ENCODE results near the gene UNC5A. TPM values are rescaled to one million over a fixed set of nuclear protein-coding genes. Genes with fewer than 3 reads are reported as not detected.

UNC5A gene
- polyA plus RNA-seq, 1 of the 3 experiments (the other 2 are of a cell fraction) = 0.46 TPM

- no peaks in the 10 kb centered on the region for H3K79me2 ChIP-seq (ENCODE audit: insufficient read depth)
- H3K4me1 ChIP-seq (ENCODE audit: control insufficient read depth in 1 of 2, insufficient read depth in 2 of 2, low read depth in 1 of 2, low read length in 1 of 2) = peaks cover 0 to 30% of the 10 kb centered on the region in 2 experiments; a peak in 1 of 4 replicates
- TF ChIP-seq CHD2 (IDR thresholded peaks at IDR 0.05; ENCODE audit: low read length, partially characterized antibody) = no peak
- TF ChIP-seq ELF1 (IDR thresholded peaks at IDR 0.05) = no peak
- TF ChIP-seq POLR2AphosphoS5 (IDR thresholded peaks at IDR 0.05; ENCODE audit: low read depth, low read length) = no peak
- TF ChIP-seq SMC3 (IDR thresholded peaks at IDR 0.05; ENCODE audit: low read depth, low read length) = no peak
- no peak for TF ChIP-seq RCOR1 (IDR thresholded peaks at IDR 0.05; ENCODE audit: low read length)
- TF ChIP-seq PBX3 (IDR thresholded peaks at IDR 0.05) = no peak
- no peak for TF ChIP-seq JUND (IDR thresholded peaks at IDR 0.05)
- no peak for TF ChIP-seq FOXJ3 (CRISPR knock-in tag; IDR thresholded peaks at IDR 0.05)
- TF ChIP-seq RAD21 (IDR thresholded peaks at IDR 0.05; ENCODE audit: low read length) = no peak
- TF ChIP-seq USF2 (IDR thresholded peaks at IDR 0.05; ENCODE audit: borderline replicate concordance, low read depth, low read length) = no peak
- no peaks in the 10 kb centered on the region for H3K27me3 ChIP-seq (ENCODE audit: insufficient read depth)
- ChIA-PET POLR2A (no interaction called here), CTCF (interaction anchor here (1.2 to 2.0 kb wide), 2 partner anchors 9 to 66 kb away, joined by 3 to 8 read pairs; no protein-coding TSS in a partner anchor)
- no peaks in the 10 kb centered on the region for H3K36me3 ChIP-seq (replicated peaks in 1 of 2; ENCODE audit: control insufficient read depth in 1 of 2, insufficient read depth in 2 of 2, low read length in 1 of 2)
- no peaks in the 10 kb centered on the region for H3K9me3 ChIP-seq
- H3K4me2 ChIP-seq = no peak overlapping the region
- no peak overlapping the region for H3K9ac ChIP-seq
- no peaks in the 10 kb centered on the region for H3K9me2 ChIP-seq
- H3K27ac ChIP-seq (ENCODE audit: low read depth in 2 of 2, low read length in 1 of 2) = no peak overlapping the region
- H3F3A ChIP-seq (replicated peaks; ENCODE audit: insufficient read depth) = no peaks in the 10 kb centered on the region
- DNase-seq = no peak
- no peaks in the 10 kb centered on the region for H4K20me1 ChIP-seq (ENCODE audit: insufficient read depth)
- H2AFZ ChIP-seq (ENCODE audit: low read depth) = no peak overlapping the region
- 78% methylated on average over 11 of the region's 23 CpGs for whole genome bisulfite sequencing (ENCODE audit: low lambda C conversion rate)
- H3K4me3 ChIP-seq (ENCODE audit: low read depth in 2 of 2, low read length in 1 of 2) = no peak overlapping the region
Observed at GRCh38 chr5:176878906-176879662, 68.7 kb downstream of the UNC5A start.

DNA sequence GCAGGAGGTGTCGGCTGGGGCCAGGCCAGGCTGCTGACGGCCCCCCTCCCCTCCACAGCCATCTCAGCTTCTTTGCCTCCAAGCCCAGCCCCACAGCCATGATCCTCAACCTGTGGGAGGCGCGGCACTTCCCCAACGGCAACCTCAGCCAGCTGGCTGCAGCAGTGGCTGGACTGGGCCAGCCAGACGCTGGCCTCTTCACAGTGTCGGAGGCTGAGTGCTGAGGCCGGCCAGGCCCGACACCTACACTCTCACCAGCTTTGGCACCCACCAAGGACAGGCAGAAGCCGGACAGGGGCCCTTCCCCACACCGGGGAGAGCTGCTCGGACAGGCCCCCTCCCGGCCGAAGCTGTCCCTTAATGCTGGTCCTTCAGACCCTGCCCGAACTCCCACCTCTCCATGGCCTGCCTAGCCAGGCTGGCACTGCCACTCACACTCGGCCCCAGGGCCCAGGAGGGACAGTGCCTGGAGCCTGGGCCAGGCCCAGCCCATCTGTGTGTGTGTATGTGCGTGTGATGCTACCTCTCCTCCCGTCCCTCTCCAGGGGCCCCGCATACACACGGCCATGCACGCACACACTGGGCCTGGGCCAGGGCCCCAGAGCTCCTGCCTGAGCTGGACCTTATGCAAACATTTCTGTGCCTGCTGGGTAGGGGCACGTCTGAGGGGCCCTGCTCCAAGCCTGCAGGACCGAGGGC is 69.5 kb downstream of the UNC5A start:
- no peak overlapping the region for H2AFZ ChIP-seq (ENCODE audit: low read depth)
- CTCF ChIA-PET = interaction anchor here (2.0 to 3.7 kb wide), 2 partner anchors 10 kb away, joined by 8 to 13 read pairs; no protein-coding TSS in a partner anchor
- POLR2A ChIA-PET = no interaction called here

More for the DNA sequence above, 69.5 kb downstream of the UNC5A start:
- no peaks in the 10 kb centered on the region for H3K9me2 ChIP-seq
- H3K27me3 ChIP-seq (ENCODE audit: insufficient read depth) = no peaks in the 10 kb centered on the region
- DNase-seq = no peak
- TF ChIP-seq POLR2AphosphoS5 (IDR thresholded peaks at IDR 0.05; ENCODE audit: low read depth, low read length) (no peak), YY1 (IDR thresholded peaks at IDR 0.05; ENCODE audit: low read depth) (no peak), SIN3A (IDR thresholded peaks at IDR 0.05; ENCODE audit: borderline replicate concordance, low read depth, low read length) (no peak), FOXM1 (IDR thresholded peaks at IDR 0.05; ENCODE audit: low read depth) (no peak), EP300 (IDR thresholded peaks at IDR 0.05; ENCODE audit: borderline replicate concordance in 1 of 2, low read depth in 1 of 2, low read length in 1 of 2) (no peak), RCOR1 (IDR thresholded peaks at IDR 0.05; ENCODE audit: low read length) (no peak), PBX3 (IDR thresholded peaks at IDR 0.05) (no peak), ELF1 (IDR thresholded peaks at IDR 0.05) (no peak), TAF1 (IDR thresholded peaks at IDR 0.05; ENCODE audit: borderline replicate concordance, low read depth, low read length) (no peak), FOXJ3 (CRISPR knock-in tag; IDR thresholded peaks at IDR 0.05) (no peak), NFIC (IDR thresholded peaks at IDR 0.05; ENCODE audit: borderline replicate concordance) (no peak)
- TF ChIP-seq, protein P1, sequence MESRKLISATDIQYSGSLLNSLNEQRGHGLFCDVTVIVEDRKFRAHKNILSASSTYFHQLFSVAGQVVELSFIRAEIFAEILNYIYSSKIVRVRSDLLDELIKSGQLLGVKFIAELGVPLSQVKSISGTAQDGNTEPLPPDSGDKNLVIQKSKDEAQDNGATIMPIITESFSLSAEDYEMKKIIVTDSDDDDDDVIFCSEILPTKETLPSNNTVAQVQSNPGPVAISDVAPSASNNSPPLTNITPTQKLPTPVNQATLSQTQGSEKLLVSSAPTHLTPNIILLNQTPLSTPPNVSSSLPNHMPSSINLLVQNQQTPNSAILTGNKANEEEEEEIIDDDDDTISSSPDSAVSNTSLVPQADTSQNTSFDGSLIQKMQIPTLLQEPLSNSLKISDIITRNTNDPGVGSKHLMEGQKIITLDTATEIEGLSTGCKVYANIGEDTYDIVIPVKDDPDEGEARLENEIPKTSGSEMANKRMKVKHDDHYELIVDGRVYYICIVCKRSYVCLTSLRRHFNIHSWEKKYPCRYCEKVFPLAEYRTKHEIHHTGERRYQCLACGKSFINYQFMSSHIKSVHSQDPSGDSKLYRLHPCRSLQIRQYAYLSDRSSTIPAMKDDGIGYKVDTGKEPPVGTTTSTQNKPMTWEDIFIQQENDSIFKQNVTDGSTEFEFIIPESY (IDR thresholded peaks at IDR 0.05; ENCODE audit: borderline replicate concordance, low read depth) = no peak
- TF ChIP-seq, protein P2, sequence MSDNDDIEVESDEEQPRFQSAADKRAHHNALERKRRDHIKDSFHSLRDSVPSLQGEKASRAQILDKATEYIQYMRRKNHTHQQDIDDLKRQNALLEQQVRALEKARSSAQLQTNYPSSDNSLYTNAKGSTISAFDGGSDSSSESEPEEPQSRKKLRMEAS (IDR thresholded peaks at IDR 0.05; ENCODE audit: low read depth) = no peak
- no peaks in the 10 kb centered on the region for H4K20me1 ChIP-seq (ENCODE audit: insufficient read depth)
- no peak overlapping the region for H3K9ac ChIP-seq
- H3F3A ChIP-seq (replicated peaks; ENCODE audit: insufficient read depth) = no peaks in the 10 kb centered on the region
- H3K79me2 ChIP-seq (ENCODE audit: insufficient read depth) = no peaks in the 10 kb centered on the region
- peaks cover 0 to 37% of the 10 kb centered on the region in 2 experiments; a peak in 2 of 4 replicates for H3K4me1 ChIP-seq (ENCODE audit: control insufficient read depth in 1 of 2, insufficient read depth in 2 of 2, low read depth in 1 of 2, low read length in 1 of 2)
- no peaks in the 10 kb centered on the region for H3K9me3 ChIP-seq
- no peaks in the 10 kb centered on the region for H3K36me3 ChIP-seq (replicated peaks in 1 of 2; ENCODE audit: control insufficient read depth in 1 of 2, insufficient read depth in 2 of 2, low read length in 1 of 2)
- no peak overlapping the region for H3K4me2 ChIP-seq
- H3K27ac ChIP-seq (ENCODE audit: low read depth in 2 of 2, low read length in 1 of 2) = no peak overlapping the region
- 55% methylated on average over 7 of the region's 23 CpGs for WGBS (ENCODE audit: low lambda C conversion rate)
- H3K4me3 ChIP-seq (ENCODE audit: low read depth in 2 of 2, low read length in 1 of 2) = no peak overlapping the region
